Keratinocyte (primary cell): ENCODE data around the gene MEOX1. TPM values are rescaled to one million over a fixed set of nuclear protein-coding genes. Genes with fewer than 3 reads are reported as not detected.

ENCODE experiments used
- DNase-seq: peaks from one replicate; pipeline ENCODE4 v3.0.0-alpha.2; 2011; ENCODE audit warnings: low read depth, missing footprints, low spot score
- FAIRE-seq: peaks from 2 replicates; lab custom pipeline; 2011; peaks lifted over from hg19 to GRCh38; lab: Jason Lieb, UNC
- H2AFZ ChIP-seq: 2 replicates; pipeline ENCODE4 v1.6.0; 2012; ENCODE audit warnings: low read length, control low read depth, inconsistent platforms; ENCODE audit not compliant: control insufficient read depth
- H3K27ac ChIP-seq: 2 replicates; pipeline ENCODE4 v1.5.1; 2011; ENCODE audit warnings: low read length; ENCODE audit not compliant: control insufficient read depth, insufficient read depth
- H3K27me3 ChIP-seq: 3 replicates; pipeline ENCODE4 v1.6.0; 2011; ENCODE audit warnings: low read length; ENCODE audit not compliant: control insufficient read depth, insufficient read depth; ENCODE audit errors: extremely low read depth
- H3K36me3 ChIP-seq, 2 experiments: 2 replicates in 1 of 2; 3 replicates in 1 of 2; pipeline ENCODE4 v1.5.1; 2011; ENCODE audit warnings: low read length in 2 of 2, mild to moderate bottlenecking in 1 of 2; ENCODE audit not compliant: control insufficient read depth in 2 of 2, insufficient read depth in 2 of 2; ENCODE audit errors: extremely low read depth in 1 of 2
- H3K4me1 ChIP-seq: 3 replicates; pipeline ENCODE4 v1.5.1; 2011; ENCODE audit warnings: low read length; ENCODE audit not compliant: control insufficient read depth, insufficient read depth; ENCODE audit errors: extremely low read depth
- H3K4me2 ChIP-seq: 3 replicates; pipeline ENCODE4 v1.6.0; 2011; ENCODE audit warnings: low read depth, low read length; ENCODE audit not compliant: control insufficient read depth, insufficient read depth; ENCODE audit errors: extremely low read depth
- H3K4me3 ChIP-seq, 3 experiments: fragments of 200-600 bp in 1 of 3; sonication (generic) in 1 of 3; 2 replicates in 2 of 3; 3 replicates in 1 of 3; pipeline ENCODE4 v1.5.1; 2011 to 2016; ENCODE audit warnings: low read length in 3 of 3, mild to moderate bottlenecking in 3 of 3, control low read depth in 2 of 3, inconsistent platforms in 1 of 3, low read depth in 1 of 3, mixed read lengths in 1 of 3, mixed run types in 1 of 3, moderate library complexity in 1 of 3; ENCODE audit not compliant: control insufficient read depth in 2 of 3, insufficient read depth in 2 of 3; ENCODE audit errors: extremely low read depth in 1 of 3
- H3K79me2 ChIP-seq: 2 replicates; pipeline ENCODE4 v1.6.0; 2012; ENCODE audit warnings: low read length; ENCODE audit not compliant: control insufficient read depth, insufficient read depth
- H3K9ac ChIP-seq: 3 replicates; pipeline ENCODE4 v1.6.0; 2011; ENCODE audit warnings: low read length; ENCODE audit not compliant: control insufficient read depth, insufficient read depth; ENCODE audit errors: extremely low read depth
- H3K9me1 ChIP-seq: 3 replicates; pipeline ENCODE4 v1.6.0; 2011; ENCODE audit warnings: low read length; ENCODE audit not compliant: control insufficient read depth, insufficient read depth; ENCODE audit errors: extremely low read depth
- H3K9me3 ChIP-seq: 2 replicates; pipeline ENCODE4 v1.5.1; 2012; ENCODE audit warnings: low read depth, low read length; ENCODE audit not compliant: control insufficient read depth
- H4K20me1 ChIP-seq: 3 replicates; pipeline ENCODE4 v1.6.0; 2011; ENCODE audit warnings: low read length; ENCODE audit not compliant: control insufficient read depth, insufficient read depth; ENCODE audit errors: extremely low read depth
- EZH2 ChIP-seq: IDR thresholded peaks from one replicate; pipeline ENCODE4 v1.6.1; 2012; ENCODE audit warnings: inconsistent platforms, mild to moderate bottlenecking, low read length, moderate library complexity
- dilution Hi-C: fragments of 300-500 bp; cut with MboI; formaldehyde crosslinking; loops from one replicate; pipeline ENCODE4 v1.7.0; 2020; ENCODE audit warnings: low sequenced_read_pairs; ENCODE audit not compliant: extremely low pct_ligation_motif_present
- polyA plus RNA-seq, 5 experiments: library from polyadenylated mRNA; depleted of rRNA in 3 of 5; stranded (reverse) in 3 of 5; stranded (forward) in 1 of 5; unstranded in 1 of 5; fragments of >200 nt; gene quantifications; 1 replicate in 1 of 5; 2 replicates in 3 of 5; 3 replicates in 1 of 5; pipeline versions ENCODE4 v1.2.1 to v1.2.3, GENCODE V29; 2011 to 2012; ENCODE audit warnings: missing spikeins in 2 of 5, low read depth in 1 of 5, low replicate concordance in 1 of 5
- TF ChIP-seq, protein P1 (sequence below), 3 experiments: IDR thresholded peaks in 1 of 3; conservative IDR thresholded peaks in 1 of 3; optimal IDR thresholded peaks in 1 of 3; 2 replicates in 2 of 3; 3 replicates in 1 of 3; pipeline versions ENCODE3 to v1.5.1; 2011; ENCODE audit warnings: low read length in 3 of 3, mild to moderate bottlenecking in 3 of 3, moderate library complexity in 2 of 3, control low read depth in 1 of 3, inconsistent platforms in 1 of 3; ENCODE audit not compliant: insufficient read depth in 2 of 3; ENCODE audit errors: extremely low read depth in 1 of 3

The MEOX1 gene
- polyA plus RNA-seq, 1 donor (not counting 4 experiments of a cell fraction or from before 2014, with no cell fraction given), result 0.08 TPM

DNA sequence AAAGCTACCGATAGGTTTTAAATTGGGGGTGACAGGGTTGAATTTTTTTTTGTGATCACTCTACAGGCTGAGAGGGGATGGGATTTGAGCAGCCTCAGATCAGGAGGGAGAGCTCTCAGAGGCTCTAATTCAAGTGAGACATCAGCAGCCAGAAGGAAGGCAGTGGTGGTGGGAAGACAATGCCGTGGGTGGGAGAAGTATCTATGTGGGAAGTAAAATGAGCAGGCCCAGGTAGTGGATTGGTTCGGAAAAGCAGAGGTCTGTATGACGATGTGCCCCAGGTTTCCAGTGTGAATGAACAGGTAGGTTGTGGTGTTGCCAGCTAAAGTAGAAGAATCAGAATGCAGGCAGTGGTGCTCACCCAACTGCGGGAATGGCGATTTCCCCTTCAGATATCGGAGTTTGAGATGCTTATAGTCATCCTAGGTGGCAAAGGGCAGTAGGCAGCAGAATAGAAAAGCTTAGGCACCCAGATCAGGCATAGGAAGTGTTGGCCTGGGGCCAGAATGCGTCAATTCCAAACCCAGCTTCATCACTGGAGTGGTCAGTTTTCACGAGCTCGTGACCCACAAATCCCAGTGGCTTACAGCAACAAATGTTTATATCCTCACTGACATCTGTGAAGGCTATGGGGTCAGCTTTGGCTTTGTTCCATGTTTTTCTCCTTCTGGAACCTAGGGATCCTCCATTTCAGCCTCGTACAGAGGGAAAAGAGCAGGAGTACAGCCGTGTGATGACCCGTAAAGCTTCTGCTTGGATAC lies 24.0 kb downstream of the MEOX1 start:
- no peaks in the 10 kb centered on the region for H3K27me3 ChIP-seq
- H3K9me3 ChIP-seq, result no peaks in the 10 kb centered on the region
- no peak overlapping the region for H3K4me2 ChIP-seq
- dilution Hi-C loops, result no loop called here
- H3K9ac ChIP-seq, result no peak overlapping the region
- TF ChIP-seq, protein P1, sequence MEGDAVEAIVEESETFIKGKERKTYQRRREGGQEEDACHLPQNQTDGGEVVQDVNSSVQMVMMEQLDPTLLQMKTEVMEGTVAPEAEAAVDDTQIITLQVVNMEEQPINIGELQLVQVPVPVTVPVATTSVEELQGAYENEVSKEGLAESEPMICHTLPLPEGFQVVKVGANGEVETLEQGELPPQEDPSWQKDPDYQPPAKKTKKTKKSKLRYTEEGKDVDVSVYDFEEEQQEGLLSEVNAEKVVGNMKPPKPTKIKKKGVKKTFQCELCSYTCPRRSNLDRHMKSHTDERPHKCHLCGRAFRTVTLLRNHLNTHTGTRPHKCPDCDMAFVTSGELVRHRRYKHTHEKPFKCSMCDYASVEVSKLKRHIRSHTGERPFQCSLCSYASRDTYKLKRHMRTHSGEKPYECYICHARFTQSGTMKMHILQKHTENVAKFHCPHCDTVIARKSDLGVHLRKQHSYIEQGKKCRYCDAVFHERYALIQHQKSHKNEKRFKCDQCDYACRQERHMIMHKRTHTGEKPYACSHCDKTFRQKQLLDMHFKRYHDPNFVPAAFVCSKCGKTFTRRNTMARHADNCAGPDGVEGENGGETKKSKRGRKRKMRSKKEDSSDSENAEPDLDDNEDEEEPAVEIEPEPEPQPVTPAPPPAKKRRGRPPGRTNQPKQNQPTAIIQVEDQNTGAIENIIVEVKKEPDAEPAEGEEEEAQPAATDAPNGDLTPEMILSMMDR (optimal IDR thresholded peaks at IDR 0.05 in 1 of 3, IDR thresholded peaks at IDR 0.05 in 1 of 3, conservative IDR thresholded peaks at IDR 0.05 in 1 of 3; ENCODE audit: extremely low read depth in 1 of 3, insufficient read depth in 2 of 3, low read length in 3 of 3), result no peak
- TF ChIP-seq EZH2, result no peak
- no peaks in the 10 kb centered on the region for H3K9me1 ChIP-seq
- FAIRE-seq, result no peak
- no peaks in the 10 kb centered on the region for H3K79me2 ChIP-seq
- H4K20me1 ChIP-seq, result no peaks in the 10 kb centered on the region
- H3K27ac ChIP-seq, result no peak overlapping the region
- no peak overlapping the region for H3K4me3 ChIP-seq
- H3K36me3 ChIP-seq, result no peaks in the 10 kb centered on the region
- H3K4me1 ChIP-seq, result peaks cover 12% of the 10 kb centered on the region
- no peak for DNase-seq
- H2AFZ ChIP-seq, result no peak overlapping the region

DNA sequence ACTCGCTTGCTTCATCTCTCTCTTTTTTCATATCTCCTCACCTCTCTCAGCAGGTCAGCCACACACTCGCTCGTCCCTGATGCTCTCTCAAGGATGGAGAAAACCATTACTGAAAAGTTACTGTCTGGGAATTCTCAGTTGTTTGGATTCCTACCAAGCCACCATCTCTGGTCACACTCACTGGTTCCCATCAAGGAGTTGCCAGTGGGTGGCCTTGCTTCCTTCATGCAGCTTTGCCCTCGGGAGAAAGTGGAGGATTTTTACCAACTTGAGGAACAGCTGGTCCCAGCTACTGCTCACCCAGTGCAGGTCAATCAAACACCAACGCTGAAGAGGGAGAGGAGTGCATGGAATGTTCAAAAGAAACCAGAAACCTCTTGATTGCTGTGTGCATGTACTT lies 25.3 kb downstream of the MEOX1 start:
- FAIRE-seq, result no peak

More for the DNA sequence above, 25.3 kb downstream of the MEOX1 start:
- H3K9ac ChIP-seq, result no peak overlapping the region
- H3K4me2 ChIP-seq, result no peak overlapping the region
- H3K27ac ChIP-seq, result no peak overlapping the region
- H3K9me1 ChIP-seq, result no peaks in the 10 kb centered on the region
- H3K4me1 ChIP-seq, result peaks cover 12% of the 10 kb centered on the region
- H4K20me1 ChIP-seq, result no peaks in the 10 kb centered on the region
- no peaks in the 10 kb centered on the region for H3K9me3 ChIP-seq
- dilution Hi-C loops, result no loop called here
- H3K4me3 ChIP-seq, result no peak overlapping the region
- no peak overlapping the region for H2AFZ ChIP-seq
- DNase-seq, result no peak
- no peaks in the 10 kb centered on the region for H3K27me3 ChIP-seq
- TF ChIP-seq, protein P1 (optimal IDR thresholded peaks at IDR 0.05 in 1 of 3, IDR thresholded peaks at IDR 0.05 in 1 of 3, conservative IDR thresholded peaks at IDR 0.05 in 1 of 3; ENCODE audit: extremely low read depth in 1 of 3, insufficient read depth in 2 of 3, low read length in 3 of 3), result no peak
- no peak for TF ChIP-seq EZH2
- H3K36me3 ChIP-seq, result no peaks in the 10 kb centered on the region
- H3K79me2 ChIP-seq, result no peaks in the 10 kb centered on the region
